ENCODE measurements around the gene ATXN1. TPM values are rescaled to one million over a fixed set of nuclear protein-coding genes. Genes with fewer than 3 reads are reported as not detected.

The ATXN1 gene
- total and polyA plus RNA-seq, 2 of the 13 experiments (the other 11 are each of a cell fraction or from before 2014, with no cell fraction given) = 20.7 to 39.5 TPM

DNA sequence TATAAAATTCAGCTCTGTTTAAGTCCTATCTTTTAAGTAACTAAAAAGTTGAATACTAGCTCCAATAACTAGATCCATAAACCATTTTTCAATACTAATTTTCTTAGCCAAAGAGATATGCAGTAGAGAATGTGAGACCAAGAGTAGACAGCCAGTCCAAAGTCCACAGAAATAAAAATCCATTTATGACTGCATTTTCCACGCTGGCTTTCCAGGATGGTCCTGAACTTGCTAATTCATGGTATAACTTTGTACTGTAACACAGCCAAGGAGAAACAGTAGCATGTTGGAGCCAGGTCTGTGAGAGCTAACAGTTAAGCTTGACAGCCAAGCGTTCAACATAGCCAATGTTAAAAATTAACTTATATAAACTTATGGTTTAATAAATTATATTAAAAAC, 366.6 kb downstream of the ATXN1 start:
- H3K4me3 ChIP-seq (replicated peaks in 1 of 3; ENCODE audit: insufficient read depth in 1 of 3, low read depth in 2 of 3, low read length in 3 of 3) = no peak overlapping the region
- ChIA-PET POLR2A (no interaction called here), CTCF (ENCODE audit: low intra/inter-chr PET ratio, low total read pairs) (no interaction called here)
- intact Hi-C loops (cut with micrococcal nuclease; ENCODE audit: unreplicated experiment) = no loop called here
- H3K4me2 ChIP-seq (ENCODE audit: low read depth, low read length) = no peak overlapping the region
- peaks cover 0 to 2% of the 10 kb centered on the region in 2 experiments; a peak in 1 of 5 replicates for H3K36me3 ChIP-seq (replicated peaks in 1 of 2; ENCODE audit: control insufficient read depth in 1 of 2, insufficient read depth in 2 of 2, low read length in 2 of 2)
- no peaks in the 10 kb centered on the region for H3K27me3 ChIP-seq (ENCODE audit: control insufficient read depth in 1 of 2, insufficient read depth in 2 of 2, low read length in 2 of 2)
- no TSS peak for BruUV-seq (replicated peaks)
- no peaks in the 10 kb centered on the region for H3K4me1 ChIP-seq (ENCODE audit: insufficient read depth, low read length)
- WGBS (ENCODE audit: low lambda C conversion rate) = 97% methylated on average over 2 of the region's 2 CpGs
- FAIRE-seq (no peak), ATAC-seq (no peak), DNase-seq (ENCODE audit: low spot score) (no peak)
- H3K9ac ChIP-seq (ENCODE audit: insufficient read depth, low read depth, low read length) = no peak overlapping the region
- TF ChIP-seq IKZF4 (CRISPR knock-in tag; IDR thresholded peaks at IDR 0.05; ENCODE audit: borderline replicate concordance, low read depth, not compliant biosample characterization) (no peak), ZNF768 (CRISPR knock-in tag; IDR thresholded peaks at IDR 0.05) (no peak), ZNF776 (CRISPR knock-in tag; IDR thresholded peaks at IDR 0.05) (no peak), ZSCAN21 (CRISPR knock-in tag; IDR thresholded peaks at IDR 0.05; ENCODE audit: borderline replicate concordance) (no peak), ARNTL (CRISPR knock-in tag; IDR thresholded peaks at IDR 0.05) (no peak), DMAP1 (CRISPR knock-in tag; IDR thresholded peaks at IDR 0.05) (no peak), HOXA7 (CRISPR knock-in tag; IDR thresholded peaks at IDR 0.05) (no peak), GTF2F1 (IDR thresholded peaks at IDR 0.05; ENCODE audit: low read length) (no peak), PHF8 (CRISPR knock-in tag; IDR thresholded peaks at IDR 0.05) (no peak), RAD21 (CRISPR knock-in tag; IDR thresholded peaks at IDR 0.05) (no peak), MLLT10 (CRISPR knock-in tag; IDR thresholded peaks at IDR 0.05) (no peak)
- TF ChIP-seq, protein P1, sequence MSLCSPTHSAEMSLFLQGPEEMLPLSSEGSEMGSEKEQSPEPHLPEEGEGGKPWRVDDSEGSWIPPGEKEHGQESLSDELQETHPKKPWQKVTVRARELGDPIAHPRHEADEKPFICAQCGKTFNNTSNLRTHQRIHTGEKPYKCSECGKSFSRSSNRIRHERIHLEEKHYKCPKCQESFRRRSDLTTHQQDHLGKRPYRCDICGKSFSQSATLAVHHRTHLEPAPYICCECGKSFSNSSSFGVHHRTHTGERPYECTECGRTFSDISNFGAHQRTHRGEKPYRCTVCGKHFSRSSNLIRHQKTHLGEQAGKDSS (CRISPR knock-in tag; IDR thresholded peaks at IDR 0.05; ENCODE audit: borderline replicate concordance, low read depth) = no peak
- TF ChIP-seq, protein P2, sequence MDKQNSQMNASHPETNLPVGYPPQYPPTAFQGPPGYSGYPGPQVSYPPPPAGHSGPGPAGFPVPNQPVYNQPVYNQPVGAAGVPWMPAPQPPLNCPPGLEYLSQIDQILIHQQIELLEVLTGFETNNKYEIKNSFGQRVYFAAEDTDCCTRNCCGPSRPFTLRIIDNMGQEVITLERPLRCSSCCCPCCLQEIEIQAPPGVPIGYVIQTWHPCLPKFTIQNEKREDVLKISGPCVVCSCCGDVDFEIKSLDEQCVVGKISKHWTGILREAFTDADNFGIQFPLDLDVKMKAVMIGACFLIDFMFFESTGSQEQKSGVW (CRISPR knock-in tag; IDR thresholded peaks at IDR 0.05; ENCODE audit: borderline replicate concordance) = no peak
- TF ChIP-seq, protein P3, sequence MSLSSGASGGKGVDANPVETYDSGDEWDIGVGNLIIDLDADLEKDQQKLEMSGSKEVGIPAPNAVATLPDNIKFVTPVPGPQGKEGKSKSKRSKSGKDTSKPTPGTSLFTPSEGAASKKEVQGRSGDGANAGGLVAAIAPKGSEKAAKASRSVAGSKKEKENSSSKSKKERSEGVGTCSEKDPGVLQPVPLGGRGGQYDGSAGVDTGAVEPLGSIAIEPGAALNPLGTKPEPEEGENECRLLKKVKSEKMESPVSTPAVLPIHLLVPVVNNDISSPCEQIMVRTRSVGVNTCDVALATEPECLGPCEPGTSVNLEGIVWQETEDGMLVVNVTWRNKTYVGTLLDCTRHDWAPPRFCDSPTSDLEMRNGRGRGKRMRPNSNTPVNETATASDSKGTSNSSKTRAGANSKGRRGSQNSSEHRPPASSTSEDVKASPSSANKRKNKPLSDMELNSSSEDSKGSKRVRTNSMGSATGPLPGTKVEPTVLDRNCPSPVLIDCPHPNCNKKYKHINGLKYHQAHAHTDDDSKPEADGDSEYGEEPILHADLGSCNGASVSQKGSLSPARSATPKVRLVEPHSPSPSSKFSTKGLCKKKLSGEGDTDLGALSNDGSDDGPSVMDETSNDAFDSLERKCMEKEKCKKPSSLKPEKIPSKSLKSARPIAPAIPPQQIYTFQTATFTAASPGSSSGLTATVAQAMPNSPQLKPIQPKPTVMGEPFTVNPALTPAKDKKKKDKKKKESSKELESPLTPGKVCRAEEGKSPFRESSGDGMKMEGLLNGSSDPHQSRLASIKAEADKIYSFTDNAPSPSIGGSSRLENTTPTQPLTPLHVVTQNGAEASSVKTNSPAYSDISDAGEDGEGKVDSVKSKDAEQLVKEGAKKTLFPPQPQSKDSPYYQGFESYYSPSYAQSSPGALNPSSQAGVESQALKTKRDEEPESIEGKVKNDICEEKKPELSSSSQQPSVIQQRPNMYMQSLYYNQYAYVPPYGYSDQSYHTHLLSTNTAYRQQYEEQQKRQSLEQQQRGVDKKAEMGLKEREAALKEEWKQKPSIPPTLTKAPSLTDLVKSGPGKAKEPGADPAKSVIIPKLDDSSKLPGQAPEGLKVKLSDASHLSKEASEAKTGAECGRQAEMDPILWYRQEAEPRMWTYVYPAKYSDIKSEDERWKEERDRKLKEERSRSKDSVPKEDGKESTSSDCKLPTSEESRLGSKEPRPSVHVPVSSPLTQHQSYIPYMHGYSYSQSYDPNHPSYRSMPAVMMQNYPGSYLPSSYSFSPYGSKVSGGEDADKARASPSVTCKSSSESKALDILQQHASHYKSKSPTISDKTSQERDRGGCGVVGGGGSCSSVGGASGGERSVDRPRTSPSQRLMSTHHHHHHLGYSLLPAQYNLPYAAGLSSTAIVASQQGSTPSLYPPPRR (CRISPR knock-in tag; IDR thresholded peaks at IDR 0.05; ENCODE audit: borderline replicate concordance) = no peak
- TF ChIP-seq, protein P4, sequence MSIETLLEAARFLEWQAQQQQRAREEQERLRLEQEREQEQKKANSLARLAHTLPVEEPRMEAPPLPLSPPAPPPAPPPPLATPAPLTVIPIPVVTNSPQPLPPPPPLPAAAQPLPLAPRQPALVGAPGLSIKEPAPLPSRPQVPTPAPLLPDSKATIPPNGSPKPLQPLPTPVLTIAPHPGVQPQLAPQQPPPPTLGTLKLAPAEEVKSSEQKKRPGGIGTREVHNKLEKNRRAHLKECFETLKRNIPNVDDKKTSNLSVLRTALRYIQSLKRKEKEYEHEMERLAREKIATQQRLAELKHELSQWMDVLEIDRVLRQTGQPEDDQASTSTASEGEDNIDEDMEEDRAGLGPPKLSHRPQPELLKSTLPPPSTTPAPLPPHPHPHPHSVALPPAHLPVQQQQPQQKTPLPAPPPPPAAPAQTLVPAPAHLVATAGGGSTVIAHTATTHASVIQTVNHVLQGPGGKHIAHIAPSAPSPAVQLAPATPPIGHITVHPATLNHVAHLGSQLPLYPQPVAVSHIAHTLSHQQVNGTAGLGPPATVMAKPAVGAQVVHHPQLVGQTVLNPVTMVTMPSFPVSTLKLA (IDR thresholded peaks at IDR 0.05) = no peak
- TF ChIP-seq, protein P5, sequence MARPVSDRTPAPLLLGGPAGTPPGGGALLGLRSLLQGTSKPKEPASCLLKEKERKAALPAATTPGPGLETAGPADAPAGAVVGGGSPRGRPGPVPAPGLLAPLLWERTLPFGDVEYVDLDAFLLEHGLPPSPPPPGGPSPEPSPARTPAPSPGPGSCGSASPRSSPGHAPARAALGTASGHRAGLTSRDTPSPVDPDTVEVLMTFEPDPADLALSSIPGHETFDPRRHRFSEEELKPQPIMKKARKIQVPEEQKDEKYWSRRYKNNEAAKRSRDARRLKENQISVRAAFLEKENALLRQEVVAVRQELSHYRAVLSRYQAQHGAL (CRISPR knock-in tag; IDR thresholded peaks at IDR 0.05; ENCODE audit: not compliant biosample characterization) = no peak
- H3K79me2 ChIP-seq (ENCODE audit: insufficient read depth, low read length) = no peaks in the 10 kb centered on the region
- no peaks in the 10 kb centered on the region for H4K20me1 ChIP-seq (ENCODE audit: insufficient read depth, low read length)
- H2AFZ ChIP-seq (ENCODE audit: low read length) = no peak overlapping the region
- in situ Hi-C loops (cut with HindIII; ENCODE audit: extremely low pct_ligation_motif_present, low pct_unique_long_range_greater_than_20kb) = no loop called here
- no peak overlapping the region for H3K27ac ChIP-seq (ENCODE audit: extremely low read length, insufficient read depth, low read length)
- no peaks in the 10 kb centered on the region for H3K9me3 ChIP-seq (ENCODE audit: low read length)
